NCI-H1092 (cell line): Measurements from ENCODE around the gene AFAP1L2.

Source experiments
- DNase-seq: peaks from one replicate; lab custom pipeline; 2025; lab: John Stamatoyannopoulos, UW

The AFAP1L2 gene

GRCh38 chr10:114387784-114388183 lies 16.5 kb downstream of the AFAP1L2 start:
- DNase-seq, result no peak

GRCh38 chr10:114386452-114386851 lies 17.9 kb downstream of the AFAP1L2 start:
- DNase-seq, result no peak

- no peak for DNase-seq
Measured at GRCh38 chr10:114385557-114385956, 18.7 kb downstream of the AFAP1L2 start.

- no peak for DNase-seq
Measured at GRCh38 chr10:114384601-114385000, 19.7 kb downstream of the AFAP1L2 start.

GRCh38 chr10:114384181-114384580 lies 20.1 kb downstream of the AFAP1L2 start:
- no peak for DNase-seq

- no peak for DNase-seq
Measured at GRCh38 chr10:114380797-114381196, 23.5 kb downstream of the AFAP1L2 start.

GRCh38 chr10:114380060-114380459 lies 24.2 kb downstream of the AFAP1L2 start:
- DNase-seq, result no peak

GRCh38 chr10:114379631-114380041 lies 24.7 kb downstream of the AFAP1L2 start:
- DNase-seq, result no peak

GRCh38 chr10:114376523-114376922 lies 27.8 kb downstream of the AFAP1L2 start:
- no peak for DNase-seq

- no peak for DNase-seq
Measured at GRCh38 chr10:114375047-114375446, 29.3 kb downstream of the AFAP1L2 start.

GRCh38 chr10:114374053-114374791 lies 30.1 kb downstream of the AFAP1L2 start:
- DNase-seq, result no peak

GRCh38 chr10:114373631-114374030 lies 30.7 kb downstream of the AFAP1L2 start:
- no peak for DNase-seq

- no peak for DNase-seq
Measured at GRCh38 chr10:114372995-114373394, 31.3 kb downstream of the AFAP1L2 start.

GRCh38 chr10:114372179-114372578 lies 32.1 kb downstream of the AFAP1L2 start:
- no peak for DNase-seq

GRCh38 chr10:114370966-114371365 lies 33.3 kb downstream of the AFAP1L2 start:
- no peak for DNase-seq

- DNase-seq, result no peak
Measured at GRCh38 chr10:114370199-114370598, 34.1 kb downstream of the AFAP1L2 start.

- no peak for DNase-seq
Measured at GRCh38 chr10:114368057-114368391, 36.3 kb downstream of the AFAP1L2 start.

- DNase-seq, result no peak
Measured at GRCh38 chr10:114367351-114368056, 36.8 kb downstream of the AFAP1L2 start.

GRCh38 chr10:114364726-114365125 lies 39.6 kb downstream of the AFAP1L2 start:
- DNase-seq, result no peak

GRCh38 chr10:114363745-114364454 lies 40.4 kb downstream of the AFAP1L2 start:
- no peak for DNase-seq

GRCh38 chr10:114362826-114363355 lies 41.4 kb downstream of the AFAP1L2 start:
- no peak for DNase-seq

GRCh38 chr10:114359953-114360345 lies 44.4 kb downstream of the AFAP1L2 start:
- no peak for DNase-seq
